ENCODE results near the gene CXXC5. TPM values are rescaled to one million over a fixed set of nuclear protein-coding genes. Genes with fewer than 3 reads are reported as not detected.
"Not testable (repeated sequence)": the region's sequence is repeated elsewhere in the genome, so short reads cannot be mapped to it uniquely, and the experiment has no call there.

The CXXC5 gene
- total RNA-seq, 8 experiments from 2014 or later, result 14.2 to 140 (median 95.8) TPM

- no peak overlapping the region for H3K27ac ChIP-seq
- peaks cover 10 to 15% of the 10 kb centered on the region in 2 donors for H3K4me1 ChIP-seq (replicated peaks in 1 of 2)
- ATAC-seq (replicated peaks in 6 of 8), result peak in 1 of 8 experiments; percentile 3
- in situ Hi-C loops (cut with MboI; ENCODE audit: low pct_unique_long_range_greater_than_20kb in 2 of 9, low sequenced_read_pairs in 9 of 9, unreplicated experiment in 9 of 9), result no loop called here
- WGBS, 10 experiments, result 68 to 100% (median 79%) methylated on average over 1 to 3 of the region's 3 CpGs; no CpG with 5 or more reads in 4 of the 10 experiments
- no peak overlapping the region for H3K4me3 ChIP-seq
Measured at GRCh38 chr5:139726248-139726647, 78.1 kb downstream of the CXXC5 start.

- ATAC-seq (replicated peaks in 6 of 8); H3K4me3 ChIP-seq; H3K27ac ChIP-seq; in situ Hi-C loops (cut with MboI; ENCODE audit: low pct_unique_long_range_greater_than_20kb in 2 of 9, low sequenced_read_pairs in 9 of 9, unreplicated experiment in 9 of 9): not testable (repeated sequence)
- 60 to 100% (median 95%) methylated on average over 1 to 6 of the region's 9 CpGs; no CpG with 5 or more reads in 5 of the 10 experiments for WGBS, 10 experiments
- peaks cover 10 to 15% of the 10 kb centered on the region in 2 donors for H3K4me1 ChIP-seq (replicated peaks in 1 of 2)
Measured at GRCh38 chr5:139727615-139728014, 79.5 kb downstream of the CXXC5 start.

- 40 to 80% (median 63%) methylated on average over 1 to 3 of the region's 3 CpGs; no CpG with 5 or more reads in 4 of the 10 experiments for WGBS, 10 experiments
- no peak for ATAC-seq (replicated peaks in 6 of 8)
- Histone ChIP-seq H3K27ac (no peak overlapping the region), H3K4me1 (replicated peaks in 1 of 2) (peaks cover 10% of the 10 kb centered on the region in 2 donors), H3K4me3 (no peak overlapping the region)
- in situ Hi-C loops (cut with MboI; ENCODE audit: low pct_unique_long_range_greater_than_20kb in 2 of 9, low sequenced_read_pairs in 9 of 9, unreplicated experiment in 9 of 9), result no loop called here
Measured at GRCh38 chr5:139731281-139731680, 83.1 kb downstream of the CXXC5 start.

GRCh38 chr5:139732019-139732418 is 83.9 kb downstream of the CXXC5 start:
- 80 to 100% (median 100%) methylated on average over 1 to 2 of the region's 2 CpGs; no CpG with 5 or more reads in 5 of the 10 experiments for WGBS, 10 experiments
- H3K27ac ChIP-seq, result no peak overlapping the region
- in situ Hi-C loops (cut with MboI; ENCODE audit: low pct_unique_long_range_greater_than_20kb in 2 of 9, low sequenced_read_pairs in 9 of 9, unreplicated experiment in 9 of 9), result no loop called here

GRCh38 chr5:139733010-139733688 is 85.0 kb downstream of the CXXC5 start:
- Histone ChIP-seq H3K4me1 (replicated peaks in 1 of 2) (peaks cover 15% of the 10 kb centered on the region in 2 donors), H3K27ac (no peak overlapping the region), H3K4me3 (no peak overlapping the region)
- in situ Hi-C loops (cut with MboI; ENCODE audit: low pct_unique_long_range_greater_than_20kb in 2 of 9, low sequenced_read_pairs in 9 of 9, unreplicated experiment in 9 of 9), result no loop called here
- WGBS, 10 experiments, result 73 to 100% (median 100%) methylated on average over 1 to 6 of the region's 12 CpGs; no CpG with 5 or more reads in 5 of the 10 experiments
- peak in 5 of 8 experiments; percentile 3 to 16 (median 8) for ATAC-seq (replicated peaks in 6 of 8)

More at GRCh38 chr5:139732019-139732418, 83.9 kb downstream of the CXXC5 start:
- peaks cover 10% of the 10 kb centered on the region in 2 donors for H3K4me1 ChIP-seq (replicated peaks in 1 of 2)
- no peak for ATAC-seq (replicated peaks in 6 of 8)
- no peak overlapping the region for H3K4me3 ChIP-seq

Other genes with a start within 250 kb of the CXXC5 start
- gene SPATA24, start 244.3 kb upstream of the CXXC5 start, total RNA-seq, result 10 to 100 TPM in 5 of 8 experiments, 1 to 10 TPM in 3; 8.3 to 13.2 (median 10.5) TPM
- 10 to 100 TPM in 5 of 8 experiments, 1 to 10 TPM in 3; 4.6 to 26.3 (median 20.5) TPM for gene DNAJC18, start 208.8 kb upstream of the CXXC5 start, total RNA-seq
- 1 to 10 TPM in 1 of 8 experiments, not detected in 7; 2.0 TPM for gene ECSCR, start 185.6 kb upstream of the CXXC5 start, total RNA-seq
- under 1 TPM in 7 of 8 experiments, not detected in 1; 0.07 to 0.66 (median 0.15) TPM for gene SMIM33, start 177.3 kb upstream of the CXXC5 start, total RNA-seq
- 10 to 100 TPM in 4 of 8 experiments, under 1 TPM in 4; 0.16 to 30.3 (median 13.0) TPM for gene STING1, start 165.6 kb upstream of the CXXC5 start, total RNA-seq
- 100 to 1,000 TPM in 4 of 8 experiments, 10 to 100 TPM in 4; 66.9 to 164 (median 102) TPM for gene UBE2D2, start 87.0 kb upstream of the CXXC5 start, total RNA-seq
- 10 to 100 TPM in 3 of 8 experiments, 1 to 10 TPM in 2, under 1 TPM in 1, not detected in 2; 0.17 to 12.5 (median 9.6) TPM for gene PSD2, start 147.5 kb downstream of the CXXC5 start, total RNA-seq

All from motor neuron (in vitro differentiated cells).